Endodermal cell (in vitro differentiated cells): ENCODE results near the gene HABP4. TPM values are rescaled to one million over a fixed set of nuclear protein-coding genes. Genes with fewer than 3 reads are reported as not detected.

Experiments
- DNase-seq: peaks from one replicate; pipeline ENCODE4 v3.0.0-alpha.2; 2017
- H3K27ac ChIP-seq: 2 replicates; pipeline ENCODE4 v1.5.1; 2013; ENCODE audit warnings: mild to moderate bottlenecking, low read depth, low read length, moderate library complexity
- H3K27me3 ChIP-seq: 2 replicates; pipeline ENCODE4 v1.6.1; 2013; ENCODE audit warnings: mild to moderate bottlenecking, low read length, moderate library complexity; ENCODE audit not compliant: insufficient read depth, control insufficient read depth, poor library complexity, severe bottlenecking
- H3K36me3 ChIP-seq: 2 replicates; pipeline ENCODE4 v1.7.0; 2013; ENCODE audit warnings: mild to moderate bottlenecking, low read length, moderate library complexity; ENCODE audit not compliant: control insufficient read depth, insufficient read depth
- H3K4me1 ChIP-seq: one replicate; pipeline ENCODE4 v1.7.0; 2013; ENCODE audit warnings: low read length; ENCODE audit not compliant: control insufficient read depth, insufficient read depth
- H3K4me3 ChIP-seq: 2 replicates; pipeline ENCODE4 v1.5.1; 2013; ENCODE audit warnings: mild to moderate bottlenecking, low read length, moderate library complexity
- H3K9ac ChIP-seq: 2 replicates; pipeline ENCODE4 v1.6.1; 2013; ENCODE audit warnings: mild to moderate bottlenecking, low read length, moderate library complexity; ENCODE audit not compliant: poor library complexity, severe bottlenecking; ENCODE audit errors: extremely low read depth
- H3K9me3 ChIP-seq: 2 replicates; pipeline ENCODE4 v1.6.1; 2013; ENCODE audit warnings: mild to moderate bottlenecking, low read length, moderate library complexity; ENCODE audit not compliant: control insufficient read depth
- H3K27ac Mint-ChIP-seq: 2 replicates; pipeline ENCODE4 v1.8.0; 2020; ENCODE audit warnings: mixed read lengths
- H3K27me3 Mint-ChIP-seq: 2 replicates; pipeline ENCODE4 v1.8.0; 2021; ENCODE audit warnings: mild to moderate bottlenecking, mixed read lengths; ENCODE audit not compliant: insufficient read depth
- H3K36me3 Mint-ChIP-seq: 2 replicates; pipeline ENCODE4 v1.8.0; 2020; ENCODE audit warnings: low read depth, mixed read lengths
- H3K4me1 Mint-ChIP-seq: 2 replicates; pipeline ENCODE4 v1.8.0; 2020; ENCODE audit warnings: mixed read lengths
- H3K4me3 Mint-ChIP-seq: 2 replicates; pipeline ENCODE4 v1.8.0; 2020; ENCODE audit warnings: mild to moderate bottlenecking, moderate library complexity, mixed read lengths
- H3K9me3 Mint-ChIP-seq: 2 replicates; pipeline ENCODE4 v1.8.0; 2020; ENCODE audit warnings: mild to moderate bottlenecking, mixed read lengths
- WGBS, 2 experiments: methylation state at CpG; one replicate each; pipeline versions ENCODE4 v1.1.5 to v1.1.7; 2013; ENCODE audit warnings: missing lambda C conversion rate in 2 of 2, mixed read lengths in 1 of 2; ENCODE audit not compliant: insufficient coverage in 1 of 2, insufficient read length in 1 of 2; 5-methylcytosine and 5-hydroxymethylcytosine counted together
- total RNA-seq, 2 donors: library from RNA; stranded (reverse); fragmentation: NEBNext Ultra II Directional in 1 of 2; extraction: Animal tissue kit (Norgen Biotek cat#: 25700) in 1 of 2; gene quantifications; 2 replicates in 1 of 2; 3 replicates in 1 of 2; pipeline ENCODE4 v1.2.1, GENCODE V29; 2021
- TF ChIP-seq, protein P1 (sequence below): fragments of 200-600 bp; sonication (generic); conservative IDR thresholded peaks from 2 replicates; pipeline ENCODE4 v1.5.0; 2021; ENCODE audit warnings: antibody characterized with exemption, mild to moderate bottlenecking

The HABP4 gene
- total RNA-seq, 2 donors from 2014 or later = 10.0 to 12.1 TPM

DNA sequence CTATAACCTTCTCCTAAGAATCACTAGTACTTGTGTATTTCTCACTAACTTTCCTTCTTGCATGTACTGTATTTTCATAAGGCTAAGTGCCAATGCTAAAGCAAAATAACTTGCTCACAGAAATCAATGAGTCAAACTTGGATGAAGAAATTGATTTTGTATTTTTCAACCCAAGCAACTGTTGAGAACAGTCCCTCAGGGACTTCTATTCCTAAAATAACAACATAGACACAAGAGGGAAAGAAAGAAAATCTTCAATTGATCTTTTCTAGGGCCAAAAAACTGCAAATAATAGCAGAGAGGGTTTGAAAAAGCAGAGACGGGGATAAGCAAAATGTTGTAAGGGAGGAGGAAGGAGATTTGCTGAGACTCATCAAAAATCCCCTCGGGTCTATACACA lies 69.8 kb downstream of the HABP4 start:
- Mint-ChIP-seq H3K4me3 (no peak overlapping the region), H3K27me3 (no peaks in the 10 kb centered on the region), H3K4me1 (no peaks in the 10 kb centered on the region), H3K36me3 (peaks cover 46% of the 10 kb centered on the region), H3K9me3 (no peaks in the 10 kb centered on the region), H3K27ac (no peak overlapping the region)
- Histone ChIP-seq H3K9me3 (no peaks in the 10 kb centered on the region), H3K27me3 (no peaks in the 10 kb centered on the region), H3K27ac (no peak overlapping the region), H3K4me3 (no peak overlapping the region), H3K36me3 (peaks cover 40% of the 10 kb centered on the region), H3K4me1 (no peaks in the 10 kb centered on the region), H3K9ac (no peak overlapping the region)
- WGBS, 2 experiments = 96% methylated on average over 2 of the region's 2 CpGs; no CpG with 5 or more reads in 1 of the 2 experiments
- DNase-seq = no peak
- TF ChIP-seq, protein P1, sequence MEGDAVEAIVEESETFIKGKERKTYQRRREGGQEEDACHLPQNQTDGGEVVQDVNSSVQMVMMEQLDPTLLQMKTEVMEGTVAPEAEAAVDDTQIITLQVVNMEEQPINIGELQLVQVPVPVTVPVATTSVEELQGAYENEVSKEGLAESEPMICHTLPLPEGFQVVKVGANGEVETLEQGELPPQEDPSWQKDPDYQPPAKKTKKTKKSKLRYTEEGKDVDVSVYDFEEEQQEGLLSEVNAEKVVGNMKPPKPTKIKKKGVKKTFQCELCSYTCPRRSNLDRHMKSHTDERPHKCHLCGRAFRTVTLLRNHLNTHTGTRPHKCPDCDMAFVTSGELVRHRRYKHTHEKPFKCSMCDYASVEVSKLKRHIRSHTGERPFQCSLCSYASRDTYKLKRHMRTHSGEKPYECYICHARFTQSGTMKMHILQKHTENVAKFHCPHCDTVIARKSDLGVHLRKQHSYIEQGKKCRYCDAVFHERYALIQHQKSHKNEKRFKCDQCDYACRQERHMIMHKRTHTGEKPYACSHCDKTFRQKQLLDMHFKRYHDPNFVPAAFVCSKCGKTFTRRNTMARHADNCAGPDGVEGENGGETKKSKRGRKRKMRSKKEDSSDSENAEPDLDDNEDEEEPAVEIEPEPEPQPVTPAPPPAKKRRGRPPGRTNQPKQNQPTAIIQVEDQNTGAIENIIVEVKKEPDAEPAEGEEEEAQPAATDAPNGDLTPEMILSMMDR = no peak

DNA sequence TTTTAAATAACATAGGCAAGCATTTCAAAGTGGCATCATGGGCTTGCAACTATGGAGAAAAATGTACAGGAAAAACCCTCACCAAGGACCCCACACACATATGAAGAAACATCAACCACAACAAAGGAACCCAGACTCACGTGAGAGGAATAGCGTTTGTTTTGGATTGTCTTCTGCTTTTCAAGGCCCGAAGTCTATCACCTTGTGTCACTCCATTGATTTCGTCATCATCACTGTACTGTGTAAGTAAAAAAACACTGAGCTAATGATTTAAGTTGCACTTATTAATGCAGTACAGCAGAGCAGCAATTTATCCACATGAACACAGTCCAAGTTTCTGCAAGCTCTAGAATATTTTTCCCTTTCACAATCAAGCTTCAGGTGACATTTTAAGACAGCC lies 72.4 kb downstream of the HABP4 start:
- Histone ChIP-seq H3K4me1 (no peaks in the 10 kb centered on the region), H3K4me3 (no peak overlapping the region), H3K27me3 (no peaks in the 10 kb centered on the region), H3K36me3 (peaks cover 36% of the 10 kb centered on the region), H3K27ac (no peak overlapping the region), H3K9me3 (no peaks in the 10 kb centered on the region), H3K9ac (no peak overlapping the region)
- 90 to 97% methylated on average over 4 of the region's 4 CpGs for WGBS, 2 experiments
- H3K9me3 Mint-ChIP-seq = no peaks in the 10 kb centered on the region
- TF ChIP-seq, protein P1 = no peak
- H3K36me3 Mint-ChIP-seq = peaks cover 62% of the 10 kb centered on the region
- no peak for DNase-seq
- no peak overlapping the region for H3K4me3 Mint-ChIP-seq
- no peaks in the 10 kb centered on the region for H3K27me3 Mint-ChIP-seq
- H3K4me1 Mint-ChIP-seq = no peaks in the 10 kb centered on the region
- H3K27ac Mint-ChIP-seq = no peak overlapping the region

DNA sequence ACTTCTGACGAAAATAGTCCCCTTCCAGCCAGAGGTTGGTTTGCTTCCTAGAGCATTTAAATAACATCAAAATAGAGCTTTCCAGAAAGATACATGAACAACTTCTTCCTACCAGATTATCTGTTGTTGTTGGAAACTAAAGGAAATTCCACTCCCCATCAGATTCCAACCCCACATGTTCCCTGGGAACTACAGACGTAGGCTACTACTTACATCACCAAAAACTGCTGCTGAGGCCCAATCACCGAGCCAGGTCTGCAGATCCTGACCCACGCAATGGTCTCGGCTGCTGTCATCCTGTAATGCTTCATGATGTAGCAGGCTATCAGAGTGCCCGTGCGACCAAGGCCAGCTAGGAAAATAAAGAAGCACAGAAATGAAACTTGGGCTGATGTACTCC lies 73.4 kb downstream of the HABP4 start:
- H3K27ac ChIP-seq = no peak overlapping the region
- H3K27ac Mint-ChIP-seq = no peak overlapping the region

More for the DNA sequence above, 73.4 kb downstream of the HABP4 start:
- Histone ChIP-seq H3K4me1 (no peaks in the 10 kb centered on the region), H3K27me3 (no peaks in the 10 kb centered on the region), H3K9ac (no peak overlapping the region), H3K9me3 (no peaks in the 10 kb centered on the region), H3K36me3 (peaks cover 36% of the 10 kb centered on the region), H3K4me3 (no peak overlapping the region)
- no peak overlapping the region for H3K4me3 Mint-ChIP-seq
- H3K4me1 Mint-ChIP-seq = no peaks in the 10 kb centered on the region
- H3K36me3 Mint-ChIP-seq = peaks cover 68% of the 10 kb centered on the region
- DNase-seq = no peak
- H3K9me3 Mint-ChIP-seq = no peaks in the 10 kb centered on the region
- TF ChIP-seq, protein P1 = no peak
- no peaks in the 10 kb centered on the region for H3K27me3 Mint-ChIP-seq
- 91 to 97% methylated on average over 6 to 7 of the region's 7 CpGs for WGBS, 2 experiments
